Measurements from ENCODE around the gene NUP62.
"Not testable (repeated sequence)": the region's sequence is repeated elsewhere in the genome, so short reads cannot be mapped to it uniquely, and the experiment has no call there.

Gene NUP62

GRCh38 chr19:49929121-49929610, at the start of gene NUP62, which contains the start of gene ATF5:
TSS of gene NUP62 (minus strand) at chr19:49929504. CDS start at chr19:49909807, 19,697 bp downstream.
TSS of gene ATF5 (plus strand) at chr19:49929205. CDS start at chr19:49930851, 1,646 bp downstream.
- peak; percentile 75 to 87 for DNase-seq (ENCODE audit: extremely low read depth in 1 of 2, low read depth in 1 of 2)

DNA sequence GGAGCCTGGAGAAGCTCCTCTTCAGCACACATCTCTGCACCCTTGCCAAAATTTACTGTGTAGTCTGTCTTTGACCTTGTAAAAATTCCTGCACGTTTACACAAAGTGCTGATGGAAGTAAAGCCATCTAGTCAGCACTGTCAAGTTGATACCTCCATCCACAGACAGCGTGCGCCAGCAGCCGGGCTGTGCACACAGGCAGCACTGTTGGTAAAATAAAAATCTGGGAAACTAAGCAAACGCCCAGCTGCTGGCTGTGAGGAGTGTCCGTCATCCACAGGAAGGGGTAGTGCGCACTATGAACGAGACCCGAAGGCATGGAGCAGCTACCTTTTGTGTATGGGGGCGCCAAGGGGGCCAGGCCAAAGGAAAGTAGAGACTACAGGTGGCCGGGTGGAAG, 49.0 kb upstream of the NUP62 start:
- no peak for DNase-seq (ENCODE audit: extremely low read depth in 1 of 2, low read depth in 1 of 2)

GRCh38 chr19:49977881-49978280, 48.6 kb upstream of the NUP62 start:
- no peak for DNase-seq (ENCODE audit: extremely low read depth in 1 of 2, low read depth in 1 of 2)

GRCh38 chr19:49977076-49977475, 47.8 kb upstream of the NUP62 start:
- no peak for DNase-seq (ENCODE audit: extremely low read depth in 1 of 2, low read depth in 1 of 2)

DNA sequence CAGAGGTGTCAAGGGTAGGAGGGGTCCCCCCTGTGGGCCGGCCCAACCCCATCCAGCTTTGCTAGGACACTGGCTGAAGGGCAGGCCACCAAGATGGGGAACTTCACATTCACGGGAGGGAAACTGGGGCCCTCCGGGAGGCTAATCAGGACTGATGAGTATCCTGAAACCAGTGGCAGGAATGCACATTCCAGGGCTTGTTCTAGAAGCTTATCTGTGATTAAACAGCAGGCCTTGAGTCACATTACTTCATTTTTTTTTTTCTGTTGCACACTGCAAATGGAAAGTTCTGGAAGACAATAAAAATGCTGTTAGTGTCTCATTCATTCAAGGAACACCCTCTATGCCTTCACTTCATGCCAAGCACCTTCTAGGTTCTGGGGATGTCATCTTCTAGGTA, 47.2 kb upstream of the NUP62 start:
- no peak for DNase-seq (ENCODE audit: extremely low read depth in 1 of 2, low read depth in 1 of 2)

- DNase-seq (ENCODE audit: extremely low read depth in 1 of 2, low read depth in 1 of 2), result no peak
These were observed 45.7 kb upstream of the NUP62 start for GRCh38 chr19:49975051-49975450.

DNA sequence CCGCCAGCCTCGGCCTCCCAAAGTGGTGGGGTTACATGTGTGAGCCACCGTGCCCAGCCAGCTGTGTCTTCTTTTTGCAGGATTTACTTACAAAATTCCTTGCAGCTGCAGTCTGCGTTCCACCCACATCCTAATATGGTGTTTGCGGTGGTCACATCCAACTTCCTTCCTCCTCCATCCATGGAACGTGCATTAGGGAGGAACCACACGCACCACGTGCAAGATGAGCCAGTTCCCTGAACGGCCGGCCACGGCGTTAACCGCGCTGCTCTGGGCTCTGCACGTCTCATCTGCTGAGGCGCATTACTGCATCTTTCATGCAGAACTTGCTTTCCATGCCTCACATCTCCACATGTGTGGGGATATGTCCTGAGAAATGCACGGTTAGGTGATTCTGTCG, 44.7 kb upstream of the NUP62 start:
- no peak for DNase-seq (ENCODE audit: extremely low read depth in 1 of 2, low read depth in 1 of 2)

- DNase-seq (ENCODE audit: extremely low read depth in 1 of 2, low read depth in 1 of 2), result no peak
These were observed 43.5 kb upstream of the NUP62 start for GRCh38 chr19:49972841-49973240.

GRCh38 chr19:49971991-49972411, 42.7 kb upstream of the NUP62 start:
- no peak for DNase-seq (ENCODE audit: extremely low read depth in 1 of 2, low read depth in 1 of 2)

- DNase-seq (ENCODE audit: extremely low read depth in 1 of 2, low read depth in 1 of 2), result not testable (repeated sequence)
These were observed 40.1 kb upstream of the NUP62 start for GRCh38 chr19:49969355-49969754.

GRCh38 chr19:49968279-49968922, 39.1 kb upstream of the NUP62 start:
- DNase-seq (ENCODE audit: extremely low read depth in 1 of 2, low read depth in 1 of 2), result no peak

GRCh38 chr19:49960980-49961379, 31.7 kb upstream of the NUP62 start, which contains the start of gene SIGLEC11:
TSS of gene SIGLEC11 (minus strand) at chr19:49961172. CDS start at chr19:49961081, 91 bp downstream.
- DNase-seq (ENCODE audit: extremely low read depth in 1 of 2, low read depth in 1 of 2), result not testable (repeated sequence)

DNA sequence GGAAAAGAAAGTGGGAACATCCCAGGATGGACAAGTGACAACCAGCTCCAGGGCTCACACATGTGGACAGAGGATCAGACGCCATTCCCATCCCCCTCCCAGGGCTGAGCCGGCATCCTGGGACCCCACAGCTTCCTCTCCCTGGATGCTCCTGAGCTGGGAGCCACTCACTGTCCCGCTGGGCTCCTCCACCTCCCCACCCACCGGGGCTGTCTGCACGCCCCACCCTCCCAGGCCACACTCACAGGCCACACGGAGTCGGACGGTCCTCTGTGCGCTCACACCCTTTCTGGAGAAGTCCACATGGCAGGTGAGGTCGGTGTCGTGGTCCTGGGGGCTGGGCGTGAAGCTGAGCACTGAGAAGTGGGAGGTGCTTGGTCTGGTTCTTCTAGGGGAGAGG, 30.6 kb upstream of the NUP62 start:
- not testable (repeated sequence) for DNase-seq (ENCODE audit: extremely low read depth in 1 of 2, low read depth in 1 of 2)

GRCh38 chr19:49958596-49958995, 29.3 kb upstream of the NUP62 start:
- not testable (repeated sequence) for DNase-seq (ENCODE audit: extremely low read depth in 1 of 2, low read depth in 1 of 2)

GRCh38 chr19:49958144-49958543, 28.8 kb upstream of the NUP62 start:
- DNase-seq (ENCODE audit: extremely low read depth in 1 of 2, low read depth in 1 of 2), result not testable (repeated sequence)

- no peak for DNase-seq (ENCODE audit: extremely low read depth in 1 of 2, low read depth in 1 of 2)
These were observed 28.1 kb upstream of the NUP62 start for GRCh38 chr19:49957262-49957915.

- no peak for DNase-seq (ENCODE audit: extremely low read depth in 1 of 2, low read depth in 1 of 2)
These were observed 26.8 kb upstream of the NUP62 start for GRCh38 chr19:49956115-49956495.

DNA sequence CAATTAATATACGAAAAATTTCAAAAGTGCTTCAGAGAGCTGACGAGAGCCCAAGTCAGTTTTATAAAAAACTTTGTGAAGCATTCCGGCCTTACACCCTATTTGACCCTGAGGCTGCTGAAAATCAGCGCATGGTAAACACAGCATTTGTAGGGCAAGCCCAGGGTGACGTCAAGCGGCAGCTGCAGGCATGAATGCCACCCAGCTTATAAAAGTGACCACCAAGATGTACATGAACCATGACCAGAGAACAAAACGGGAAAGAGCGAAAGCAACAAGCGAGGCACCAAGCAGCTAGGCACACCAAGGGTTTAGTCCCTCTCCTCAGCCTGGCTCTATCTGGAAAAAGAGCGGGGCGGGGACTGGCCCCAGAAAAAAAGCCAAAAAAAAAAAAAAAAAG, 25.6 kb upstream of the NUP62 start:
- DNase-seq (ENCODE audit: extremely low read depth in 1 of 2, low read depth in 1 of 2), result no peak

GRCh38 chr19:49954092-49954829, 25.0 kb upstream of the NUP62 start:
- DNase-seq (ENCODE audit: extremely low read depth in 1 of 2, low read depth in 1 of 2), result no peak

- no peak for DNase-seq (ENCODE audit: extremely low read depth in 1 of 2, low read depth in 1 of 2)
These were observed 24.1 kb upstream of the NUP62 start for GRCh38 chr19:49953416-49953815.

- DNase-seq (ENCODE audit: extremely low read depth in 1 of 2, low read depth in 1 of 2), result no peak
These were observed 23.6 kb upstream of the NUP62 start for GRCh38 chr19:49952906-49953305.

GRCh38 chr19:49952479-49952836, 23.2 kb upstream of the NUP62 start:
- no peak for DNase-seq (ENCODE audit: extremely low read depth in 1 of 2, low read depth in 1 of 2)
